Measurements from ENCODE around the gene MCUB. TPM values are rescaled to one million over a fixed set of nuclear protein-coding genes. Genes with fewer than 3 reads are reported as not detected.
A peak's percentile ranks its signal among the peaks of the same experiment; 100 is the strongest.

The MCUB gene
- total RNA-seq, 3 donors from 2014 or later (not counting 1 experiment from before 2014, with no cell fraction given), result 25.1 to 35.8 (median 31.1) TPM

DNA sequence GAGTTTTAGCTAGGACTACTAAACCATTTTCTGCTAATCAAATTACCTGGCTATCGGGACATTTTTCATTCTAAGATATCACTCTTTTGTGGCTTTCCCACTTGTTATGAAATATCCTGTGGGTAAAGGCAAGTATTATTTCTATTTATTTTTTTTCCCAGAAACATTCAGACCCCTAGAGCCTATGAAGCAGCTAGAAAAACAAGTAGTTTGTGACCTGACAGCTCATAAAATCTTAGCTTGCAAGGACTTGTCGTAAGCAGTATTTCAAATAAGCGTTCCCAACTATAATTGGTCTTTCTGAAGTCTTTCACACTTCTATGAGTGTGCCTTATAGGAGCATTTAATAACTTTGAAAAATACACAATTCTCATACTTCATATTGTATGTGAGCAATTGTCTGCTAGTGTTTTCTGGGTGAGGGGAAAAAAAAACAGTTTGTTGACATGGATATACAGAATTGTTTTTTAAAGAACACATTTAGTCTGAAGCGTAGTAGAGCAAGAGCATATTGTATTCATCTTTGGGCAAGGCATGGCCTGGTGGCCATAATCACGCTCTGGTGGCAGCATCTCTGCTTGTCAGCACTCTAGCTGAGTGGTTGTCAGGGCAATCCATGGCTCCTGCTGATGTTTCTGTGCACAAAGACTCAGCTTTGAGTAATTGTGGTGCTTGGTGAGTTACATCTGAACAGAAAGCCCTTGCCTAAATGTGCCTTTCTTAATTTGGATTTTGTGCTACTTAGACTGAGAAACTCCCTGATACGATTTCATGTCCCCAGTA is 2.6 kb downstream of the MCUB start:
- 95% methylated on average over 5 of the region's 6 CpGs for WGBS (ENCODE audit: insufficient coverage)
- H3K27ac Mint-ChIP-seq, result no peak overlapping the region
- no peaks in the 10 kb centered on the region for H3K27me3 Mint-ChIP-seq (ENCODE audit: low read depth in 2 of 2)
- Histone ChIP-seq H3K27me3 (ENCODE audit: control insufficient read depth, insufficient read depth, low read length) (no peaks in the 10 kb centered on the region), H3K4me1 (ENCODE audit: control insufficient read depth, insufficient read depth, low read length) (peaks cover 13% of the 10 kb centered on the region), H3K4me3 (ENCODE audit: low read length) (no peak overlapping the region), H3K9me3 (ENCODE audit: control insufficient read depth, insufficient read depth, low read length) (no peaks in the 10 kb centered on the region), H3K27ac (ENCODE audit: low read length) (no peak overlapping the region), H3K36me3 (ENCODE audit: control insufficient read depth, insufficient read depth, low read length) (no peaks in the 10 kb centered on the region)
- TF ChIP-seq, protein P1, sequence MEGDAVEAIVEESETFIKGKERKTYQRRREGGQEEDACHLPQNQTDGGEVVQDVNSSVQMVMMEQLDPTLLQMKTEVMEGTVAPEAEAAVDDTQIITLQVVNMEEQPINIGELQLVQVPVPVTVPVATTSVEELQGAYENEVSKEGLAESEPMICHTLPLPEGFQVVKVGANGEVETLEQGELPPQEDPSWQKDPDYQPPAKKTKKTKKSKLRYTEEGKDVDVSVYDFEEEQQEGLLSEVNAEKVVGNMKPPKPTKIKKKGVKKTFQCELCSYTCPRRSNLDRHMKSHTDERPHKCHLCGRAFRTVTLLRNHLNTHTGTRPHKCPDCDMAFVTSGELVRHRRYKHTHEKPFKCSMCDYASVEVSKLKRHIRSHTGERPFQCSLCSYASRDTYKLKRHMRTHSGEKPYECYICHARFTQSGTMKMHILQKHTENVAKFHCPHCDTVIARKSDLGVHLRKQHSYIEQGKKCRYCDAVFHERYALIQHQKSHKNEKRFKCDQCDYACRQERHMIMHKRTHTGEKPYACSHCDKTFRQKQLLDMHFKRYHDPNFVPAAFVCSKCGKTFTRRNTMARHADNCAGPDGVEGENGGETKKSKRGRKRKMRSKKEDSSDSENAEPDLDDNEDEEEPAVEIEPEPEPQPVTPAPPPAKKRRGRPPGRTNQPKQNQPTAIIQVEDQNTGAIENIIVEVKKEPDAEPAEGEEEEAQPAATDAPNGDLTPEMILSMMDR (IDR thresholded peaks at IDR 0.05), result no peak
- H3K4me1 Mint-ChIP-seq, result peaks cover 16 to 38% of the 10 kb centered on the region in 2 donors
- DNase-seq (no peak), ATAC-seq (no peak)
- H3K4me3 Mint-ChIP-seq, result peak overlapping the region; percentile 18
- H3K9me3 Mint-ChIP-seq, result no peaks in the 10 kb centered on the region
- intact Hi-C loops (cut with micrococcal nuclease), result loop anchor here (5.0 kb wide), 2 partner anchors 130 to 255 kb away; partner anchors contain the start of genes GAR1 and SEC24B
- H3K36me3 Mint-ChIP-seq, result no peaks in the 10 kb centered on the region

DNA sequence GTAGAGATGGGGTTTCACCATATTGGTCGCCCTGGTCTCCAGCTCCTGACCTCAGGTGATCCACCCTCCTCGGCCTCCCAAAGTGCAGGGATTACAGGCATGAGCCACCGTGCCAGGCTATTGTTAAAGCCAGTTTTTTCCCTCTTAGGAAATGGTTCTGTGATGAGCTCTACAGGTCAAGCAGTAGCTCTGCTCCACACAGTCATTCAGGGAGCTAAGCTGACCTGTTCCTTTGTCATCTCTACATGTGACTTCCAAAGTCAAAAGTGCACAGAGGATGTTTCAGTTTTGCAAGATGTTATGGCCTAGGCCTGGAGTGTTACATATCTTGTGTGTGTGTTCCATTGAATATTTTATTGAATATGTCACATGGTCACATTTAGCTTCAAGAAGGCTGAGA is 11.4 kb downstream of the MCUB start:
- H3K4me3 Mint-ChIP-seq, result no peak overlapping the region
- no peaks in the 10 kb centered on the region for H3K36me3 Mint-ChIP-seq

DNA sequence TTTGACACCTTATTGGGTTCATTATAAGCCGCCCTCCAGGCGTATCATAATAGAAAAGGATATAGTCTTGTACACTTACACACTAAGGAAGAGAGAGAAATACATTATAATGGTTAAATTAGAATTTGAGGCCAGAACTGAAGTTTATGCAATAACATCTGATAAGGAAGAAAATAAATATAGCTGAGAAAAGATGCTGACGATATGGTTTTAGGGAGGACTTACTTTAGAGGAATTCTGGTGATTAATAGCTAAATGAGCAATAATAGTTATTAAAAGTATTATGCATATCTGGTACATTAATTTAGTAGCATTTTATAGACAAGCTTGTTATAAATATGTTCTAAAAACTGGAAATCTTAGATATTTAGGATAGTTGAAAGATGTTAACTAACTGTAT is 12.1 kb downstream of the MCUB start:
- 100% methylated on average over 2 of the region's 3 CpGs for WGBS (ENCODE audit: insufficient coverage)
- Histone ChIP-seq H3K4me3 (ENCODE audit: low read length) (no peak overlapping the region), H3K4me1 (ENCODE audit: control insufficient read depth, insufficient read depth, low read length) (peaks cover 6% of the 10 kb centered on the region), H3K9me3 (ENCODE audit: control insufficient read depth, insufficient read depth, low read length) (no peaks in the 10 kb centered on the region), H3K27me3 (ENCODE audit: control insufficient read depth, insufficient read depth, low read length) (no peaks in the 10 kb centered on the region), H3K27ac (ENCODE audit: low read length) (no peak overlapping the region), H3K36me3 (ENCODE audit: control insufficient read depth, insufficient read depth, low read length) (no peaks in the 10 kb centered on the region)
- H3K4me3 Mint-ChIP-seq, result no peak overlapping the region
- no peaks in the 10 kb centered on the region for H3K36me3 Mint-ChIP-seq
- TF ChIP-seq, protein P1 (IDR thresholded peaks at IDR 0.05), result no peak
- intact Hi-C loops (cut with micrococcal nuclease), result no loop called here
- H3K27ac Mint-ChIP-seq, result no peak overlapping the region
- no peaks in the 10 kb centered on the region for H3K27me3 Mint-ChIP-seq (ENCODE audit: low read depth in 2 of 2)
- peaks cover 25 to 32% of the 10 kb centered on the region in 2 donors for H3K4me1 Mint-ChIP-seq
- ATAC-seq (no peak), DNase-seq (no peak)
- no peaks in the 10 kb centered on the region for H3K9me3 Mint-ChIP-seq

More for the DNA sequence above, 11.4 kb downstream of the MCUB start:
- no peak for DNase-seq
- Histone ChIP-seq H3K4me3 (ENCODE audit: low read length) (no peak overlapping the region), H3K27me3 (ENCODE audit: control insufficient read depth, insufficient read depth, low read length) (no peaks in the 10 kb centered on the region), H3K9me3 (ENCODE audit: control insufficient read depth, insufficient read depth, low read length) (no peaks in the 10 kb centered on the region), H3K36me3 (ENCODE audit: control insufficient read depth, insufficient read depth, low read length) (no peaks in the 10 kb centered on the region), H3K27ac (ENCODE audit: low read length) (no peak overlapping the region), H3K4me1 (ENCODE audit: control insufficient read depth, insufficient read depth, low read length) (peaks cover 6% of the 10 kb centered on the region)
- Mint-ChIP-seq H3K27me3 (ENCODE audit: low read depth in 2 of 2) (no peaks in the 10 kb centered on the region), H3K4me1 (peaks cover 22 to 30% of the 10 kb centered on the region in 2 donors), H3K9me3 (no peaks in the 10 kb centered on the region), H3K27ac (no peak overlapping the region)
- TF ChIP-seq, protein P1 (IDR thresholded peaks at IDR 0.05), result no peak
- intact Hi-C loops (cut with micrococcal nuclease), result no loop called here
- WGBS (ENCODE audit: insufficient coverage), result 98% methylated on average over 3 of the region's 3 CpGs
- ATAC-seq, result no peak

Data from natural killer cell (primary cell).